Measurements from ENCODE around the gene PDE4A.
"Not testable (repeated sequence)": the region's sequence is repeated elsewhere in the genome, so short reads cannot be mapped to it uniquely, and the experiment has no call there.

Gene PDE4A

GRCh38 chr19:10420444-10421239 is at the start of gene PDE4A:
TSS of gene PDE4A (plus strand) at chr19:10420538. CDS start at chr19:10420765, 227 bp downstream.
- peak; percentile 67 for DNase-seq

GRCh38 chr19:10372690-10373089 is 47.6 kb upstream of the PDE4A start:
- no peak for DNase-seq

GRCh38 chr19:10374931-10375330 is 45.4 kb upstream of the PDE4A start:
- DNase-seq = no peak

- not testable (repeated sequence) for DNase-seq
Measured at GRCh38 chr19:10377140-10377640, 43.1 kb upstream of the PDE4A start.

GRCh38 chr19:10378124-10378523 is 42.2 kb upstream of the PDE4A start:
- no peak for DNase-seq

- DNase-seq = no peak
Measured at GRCh38 chr19:10379880-10380312, 40.4 kb upstream of the PDE4A start.

- peak; percentile 95 for DNase-seq
Measured at GRCh38 chr19:10380313-10381102, 39.8 kb upstream of the PDE4A start, which contains the start of gene TYK2. TSS of gene TYK2 (minus strand) at chr19:10380572. CDS start at chr19:10378406, 2,166 bp downstream.

GRCh38 chr19:10383223-10383499 is 37.2 kb upstream of the PDE4A start:
- DNase-seq = not testable (repeated sequence)

GRCh38 chr19:10384580-10384979 is 35.8 kb upstream of the PDE4A start:
- DNase-seq = no peak

- DNase-seq = peak; percentile 75
Measured at GRCh38 chr19:10388957-10389356, 31.4 kb upstream of the PDE4A start.

- peak; percentile 9 for DNase-seq
Measured at GRCh38 chr19:10389863-10390262, 30.5 kb upstream of the PDE4A start.

- peak; percentile 70 for DNase-seq
Measured at GRCh38 chr19:10390652-10391286, 29.6 kb upstream of the PDE4A start.

- no peak for DNase-seq
Measured at GRCh38 chr19:10392120-10392519, 28.2 kb upstream of the PDE4A start.

- DNase-seq = no peak
Measured at GRCh38 chr19:10393137-10393536, 27.2 kb upstream of the PDE4A start.

- DNase-seq = no peak
Measured at GRCh38 chr19:10395003-10395402, 25.3 kb upstream of the PDE4A start.

- no peak for DNase-seq
Measured at GRCh38 chr19:10395436-10395835, 24.9 kb upstream of the PDE4A start.

GRCh38 chr19:10395917-10396316 is 24.4 kb upstream of the PDE4A start:
- DNase-seq = no peak

GRCh38 chr19:10398819-10399218 is 21.5 kb upstream of the PDE4A start:
- DNase-seq = no peak

GRCh38 chr19:10399340-10399739 is 21.0 kb upstream of the PDE4A start:
- DNase-seq = not testable (repeated sequence)

- DNase-seq = no peak
Measured at GRCh38 chr19:10399878-10400277, 20.5 kb upstream of the PDE4A start.

GRCh38 chr19:10402441-10403038 is 17.8 kb upstream of the PDE4A start:
- DNase-seq = no peak

GRCh38 chr19:10403137-10404021 is 17.0 kb upstream of the PDE4A start, which contains the start of gene CDC37:
TSS of gene CDC37 (minus strand) at chr19:10403542. CDS start at chr19:10403479, 63 bp downstream.
- DNase-seq = peak; percentile 96

Data from NCI-H2171 (cell line).